ENCODE data around the gene EFCAB7. TPM values are rescaled to one million over a fixed set of nuclear protein-coding genes. Genes with fewer than 3 reads are reported as not detected.

EFCAB7 gene
- total and polyA plus RNA-seq, 2 of the 13 experiments (the other 11 are each of a cell fraction or from before 2014, with no cell fraction given), result 1.7 to 5.4 TPM

- intact Hi-C loops (cut with micrococcal nuclease; ENCODE audit: unreplicated experiment) (no loop called here), in situ Hi-C loops (cut with HindIII; ENCODE audit: extremely low pct_ligation_motif_present, low pct_unique_long_range_greater_than_20kb) (no loop called here)
- peaks cover 22% of the 10 kb centered on the region for H3K79me2 ChIP-seq (ENCODE audit: insufficient read depth, low read length)
- H3K36me3 ChIP-seq (replicated peaks in 1 of 2; ENCODE audit: control insufficient read depth in 1 of 2, insufficient read depth in 2 of 2, low read length in 2 of 2), result no peaks in the 10 kb centered on the region
- under 1% methylated on average over 11 of the region's 11 CpGs for WGBS (ENCODE audit: low lambda C conversion rate)
- H3K4me3 ChIP-seq (replicated peaks in 1 of 3; ENCODE audit: insufficient read depth in 1 of 3, low read depth in 2 of 3, low read length in 3 of 3), result peak overlapping the region; percentile 74 to 85 (median 78)
- H4K20me1 ChIP-seq (ENCODE audit: insufficient read depth, low read length), result no peaks in the 10 kb centered on the region
- ATAC-seq (peak; percentile 46), DNase-seq (ENCODE audit: low spot score) (no peak), FAIRE-seq (no peak)
- H3K27me3 ChIP-seq (ENCODE audit: control insufficient read depth in 1 of 2, insufficient read depth in 2 of 2, low read length in 2 of 2), result peaks cover 0 to 4% of the 10 kb centered on the region in 2 experiments; a peak in 1 of 5 replicates
- TF ChIP-seq ZKSCAN5 (CRISPR knock-in tag; IDR thresholded peaks at IDR 0.05) (0 out of 2 replicates have a peak, but pooled peaks have one; percentile 2), ZNF644 (CRISPR knock-in tag; IDR thresholded peaks at IDR 0.05; ENCODE audit: low read depth) (no peak), PRMT3 (CRISPR knock-in tag; IDR thresholded peaks at IDR 0.05; ENCODE audit: borderline replicate concordance, low read depth) (0 out of 2 replicates have a peak, but pooled peaks have one; percentile 11), RFXAP (CRISPR knock-in tag; IDR thresholded peaks at IDR 0.05; ENCODE audit: borderline replicate concordance) (no peak)
- TF ChIP-seq, protein P1, sequence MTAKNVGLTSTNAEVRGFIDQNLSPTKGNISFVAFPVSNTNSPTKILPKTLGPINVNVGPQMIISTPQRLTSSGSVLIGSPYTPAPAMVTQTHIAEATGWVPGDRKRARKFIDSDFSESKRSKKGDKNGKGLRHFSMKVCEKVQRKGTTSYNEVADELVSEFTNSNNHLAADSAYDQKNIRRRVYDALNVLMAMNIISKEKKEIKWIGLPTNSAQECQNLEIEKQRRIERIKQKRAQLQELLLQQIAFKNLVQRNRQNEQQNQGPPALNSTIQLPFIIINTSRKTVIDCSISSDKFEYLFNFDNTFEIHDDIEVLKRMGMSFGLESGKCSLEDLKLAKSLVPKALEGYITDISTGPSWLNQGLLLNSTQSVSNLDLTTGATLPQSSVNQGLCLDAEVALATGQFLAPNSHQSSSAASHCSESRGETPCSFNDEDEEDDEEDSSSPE (CRISPR knock-in tag; IDR thresholded peaks at IDR 0.05), result no peak
- TF ChIP-seq, protein P2, sequence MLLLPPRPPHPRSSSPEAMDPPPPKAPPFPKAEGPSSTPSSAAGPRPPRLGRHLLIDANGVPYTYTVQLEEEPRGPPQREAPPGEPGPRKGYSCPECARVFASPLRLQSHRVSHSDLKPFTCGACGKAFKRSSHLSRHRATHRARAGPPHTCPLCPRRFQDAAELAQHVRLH (CRISPR knock-in tag; IDR thresholded peaks at IDR 0.05; ENCODE audit: borderline replicate concordance, low read depth), result no peak
- TF ChIP-seq, protein P3, sequence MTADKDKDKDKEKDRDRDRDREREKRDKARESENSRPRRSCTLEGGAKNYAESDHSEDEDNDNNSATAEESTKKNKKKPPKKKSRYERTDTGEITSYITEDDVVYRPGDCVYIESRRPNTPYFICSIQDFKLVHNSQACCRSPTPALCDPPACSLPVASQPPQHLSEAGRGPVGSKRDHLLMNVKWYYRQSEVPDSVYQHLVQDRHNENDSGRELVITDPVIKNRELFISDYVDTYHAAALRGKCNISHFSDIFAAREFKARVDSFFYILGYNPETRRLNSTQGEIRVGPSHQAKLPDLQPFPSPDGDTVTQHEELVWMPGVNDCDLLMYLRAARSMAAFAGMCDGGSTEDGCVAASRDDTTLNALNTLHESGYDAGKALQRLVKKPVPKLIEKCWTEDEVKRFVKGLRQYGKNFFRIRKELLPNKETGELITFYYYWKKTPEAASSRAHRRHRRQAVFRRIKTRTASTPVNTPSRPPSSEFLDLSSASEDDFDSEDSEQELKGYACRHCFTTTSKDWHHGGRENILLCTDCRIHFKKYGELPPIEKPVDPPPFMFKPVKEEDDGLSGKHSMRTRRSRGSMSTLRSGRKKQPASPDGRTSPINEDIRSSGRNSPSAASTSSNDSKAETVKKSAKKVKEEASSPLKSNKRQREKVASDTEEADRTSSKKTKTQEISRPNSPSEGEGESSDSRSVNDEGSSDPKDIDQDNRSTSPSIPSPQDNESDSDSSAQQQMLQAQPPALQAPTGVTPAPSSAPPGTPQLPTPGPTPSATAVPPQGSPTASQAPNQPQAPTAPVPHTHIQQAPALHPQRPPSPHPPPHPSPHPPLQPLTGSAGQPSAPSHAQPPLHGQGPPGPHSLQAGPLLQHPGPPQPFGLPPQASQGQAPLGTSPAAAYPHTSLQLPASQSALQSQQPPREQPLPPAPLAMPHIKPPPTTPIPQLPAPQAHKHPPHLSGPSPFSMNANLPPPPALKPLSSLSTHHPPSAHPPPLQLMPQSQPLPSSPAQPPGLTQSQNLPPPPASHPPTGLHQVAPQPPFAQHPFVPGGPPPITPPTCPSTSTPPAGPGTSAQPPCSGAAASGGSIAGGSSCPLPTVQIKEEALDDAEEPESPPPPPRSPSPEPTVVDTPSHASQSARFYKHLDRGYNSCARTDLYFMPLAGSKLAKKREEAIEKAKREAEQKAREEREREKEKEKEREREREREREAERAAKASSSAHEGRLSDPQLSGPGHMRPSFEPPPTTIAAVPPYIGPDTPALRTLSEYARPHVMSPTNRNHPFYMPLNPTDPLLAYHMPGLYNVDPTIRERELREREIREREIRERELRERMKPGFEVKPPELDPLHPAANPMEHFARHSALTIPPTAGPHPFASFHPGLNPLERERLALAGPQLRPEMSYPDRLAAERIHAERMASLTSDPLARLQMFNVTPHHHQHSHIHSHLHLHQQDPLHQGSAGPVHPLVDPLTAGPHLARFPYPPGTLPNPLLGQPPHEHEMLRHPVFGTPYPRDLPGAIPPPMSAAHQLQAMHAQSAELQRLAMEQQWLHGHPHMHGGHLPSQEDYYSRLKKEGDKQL (CRISPR knock-in tag; IDR thresholded peaks at IDR 0.05; ENCODE audit: low read depth), result no peak
- peaks cover 23% of the 10 kb centered on the region for H3K4me1 ChIP-seq (ENCODE audit: insufficient read depth, low read length)
- CTCF ChIA-PET (ENCODE audit: low intra/inter-chr PET ratio, low total read pairs), result no interaction called here
- H3K4me2 ChIP-seq (ENCODE audit: low read depth, low read length), result peak overlapping the region; percentile 74
- H2AFZ ChIP-seq (ENCODE audit: low read length), result peak overlapping the region; percentile 100
- H3K27ac ChIP-seq (ENCODE audit: extremely low read length, insufficient read depth, low read length), result peak overlapping the region; percentile 88
- H3K9ac ChIP-seq (ENCODE audit: insufficient read depth, low read depth, low read length), result peak overlapping the region; percentile 78
- BruUV-seq (replicated peaks), result TSS peak; percentile 65
- POLR2A ChIA-PET, result no interaction called here
- no peaks in the 10 kb centered on the region for H3K9me3 ChIP-seq (ENCODE audit: low read length)
Observed at GRCh38 chr1:63523738-63524137, 413 bp downstream of the EFCAB7 start.
